NT2/D1 (cell line): ENCODE data around the gene ABCB8.
A peak's percentile ranks its signal among the peaks of the same experiment; 100 is the strongest.

Experiments
- DNase-seq: peaks from one replicate; pipeline ENCODE4 v3.0.0-alpha.2; 2011; ENCODE audit warnings: low read depth, low spot score
- H3K27me3 ChIP-seq: 2 replicates; pipeline ENCODE4 v1.6.0; 2011; ENCODE audit warnings: mild to moderate bottlenecking; ENCODE audit not compliant: insufficient read length, insufficient read depth
- H3K36me3 ChIP-seq: 2 replicates; pipeline ENCODE4 v1.6.1; 2011; ENCODE audit warnings: mild to moderate bottlenecking, low read length, mixed read lengths; ENCODE audit not compliant: insufficient read depth, insufficient read length
- H3K4me1 ChIP-seq: 2 replicates; pipeline ENCODE4 v1.5.1; 2011; ENCODE audit not compliant: insufficient read depth, insufficient read length
- H3K4me3 ChIP-seq: 2 replicates; pipeline ENCODE4 v1.5.1; 2011; ENCODE audit warnings: low read depth; ENCODE audit not compliant: insufficient read length
- H3K9ac ChIP-seq: 2 replicates; pipeline ENCODE4 v1.6.0; 2011; ENCODE audit warnings: low read depth; ENCODE audit not compliant: insufficient read length
- H3K9me3 ChIP-seq: 2 replicates; pipeline ENCODE4 v1.5.1; 2011; ENCODE audit warnings: mild to moderate bottlenecking, low read length; ENCODE audit not compliant: insufficient read depth
- SUZ12 ChIP-seq: IDR thresholded peaks from 2 replicates; pipeline ENCODE4 v1.6.1; 2011; ENCODE audit not compliant: insufficient read length, insufficient read depth; ENCODE audit errors: extremely low read depth
- YY1 ChIP-seq: IDR thresholded peaks from 2 replicates; pipeline ENCODE4 v1.6.1; 2011; ENCODE audit not compliant: insufficient read length, insufficient read depth
- ZNF274 ChIP-seq: IDR thresholded peaks from 2 replicates; pipeline ENCODE4 v1.6.1; 2011; ENCODE audit warnings: mild to moderate bottlenecking, low read depth, low read length

The ABCB8 gene

DNA sequence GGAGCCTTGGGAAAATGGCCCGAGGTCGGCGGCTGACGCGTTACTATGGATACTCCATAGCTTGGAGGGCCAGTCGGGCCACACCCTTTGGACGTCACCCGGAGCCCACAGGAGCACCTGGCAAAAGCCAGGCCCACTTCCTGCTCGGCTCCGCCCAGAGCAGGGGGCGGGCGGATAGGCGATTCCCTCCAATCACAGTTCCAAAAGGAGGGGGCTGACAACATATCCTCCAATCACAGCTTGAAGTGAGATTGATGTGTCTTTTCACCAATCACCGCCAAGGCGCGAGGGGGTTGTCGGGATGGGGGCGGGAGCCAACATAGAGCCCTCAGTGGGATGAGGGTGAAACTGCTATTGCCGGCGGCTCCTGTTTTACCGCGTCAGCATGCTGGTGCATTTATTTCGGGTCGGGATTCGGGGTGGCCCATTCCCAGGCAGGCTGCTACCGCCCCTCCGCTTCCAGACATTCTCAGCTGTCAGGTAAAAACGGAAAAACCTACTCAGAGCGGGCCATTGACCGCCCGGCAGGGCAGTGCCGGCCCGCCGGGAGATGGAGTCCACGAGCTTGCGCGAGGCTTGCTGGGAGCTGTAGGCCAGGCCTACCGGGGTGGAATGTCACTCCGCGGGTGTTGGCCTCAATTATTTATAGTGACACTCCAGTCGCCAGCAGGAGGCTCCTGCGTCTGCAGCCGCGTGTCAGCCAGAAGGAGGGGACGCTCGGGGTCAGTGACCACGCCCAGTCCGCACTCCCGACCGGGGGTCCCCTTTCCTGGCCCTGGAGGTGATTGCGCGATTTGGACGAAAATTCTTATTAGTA is at the start of gene ABCB8:
TSS of gene ABCB8 (plus strand) at position 320 of the 817 bp plus-strand sequence. CDS start at position 386, 66 bp downstream.
- no peak for TF ChIP-seq ZNF274
- TF ChIP-seq YY1, result peak; percentile 24
- Histone ChIP-seq H3K27me3 (no peaks in the 10 kb centered on the region), H3K9me3 (no peaks in the 10 kb centered on the region), H3K9ac (peak within 1 kb of the TSS; percentile 75), H3K36me3 (peaks cover 25% of the 10 kb centered on the region), H3K4me3 (peak within 1 kb of the TSS; percentile 84), H3K4me1 (peaks cover 12% of the 10 kb centered on the region)
- DNase-seq, result peak; percentile 98

DNA sequence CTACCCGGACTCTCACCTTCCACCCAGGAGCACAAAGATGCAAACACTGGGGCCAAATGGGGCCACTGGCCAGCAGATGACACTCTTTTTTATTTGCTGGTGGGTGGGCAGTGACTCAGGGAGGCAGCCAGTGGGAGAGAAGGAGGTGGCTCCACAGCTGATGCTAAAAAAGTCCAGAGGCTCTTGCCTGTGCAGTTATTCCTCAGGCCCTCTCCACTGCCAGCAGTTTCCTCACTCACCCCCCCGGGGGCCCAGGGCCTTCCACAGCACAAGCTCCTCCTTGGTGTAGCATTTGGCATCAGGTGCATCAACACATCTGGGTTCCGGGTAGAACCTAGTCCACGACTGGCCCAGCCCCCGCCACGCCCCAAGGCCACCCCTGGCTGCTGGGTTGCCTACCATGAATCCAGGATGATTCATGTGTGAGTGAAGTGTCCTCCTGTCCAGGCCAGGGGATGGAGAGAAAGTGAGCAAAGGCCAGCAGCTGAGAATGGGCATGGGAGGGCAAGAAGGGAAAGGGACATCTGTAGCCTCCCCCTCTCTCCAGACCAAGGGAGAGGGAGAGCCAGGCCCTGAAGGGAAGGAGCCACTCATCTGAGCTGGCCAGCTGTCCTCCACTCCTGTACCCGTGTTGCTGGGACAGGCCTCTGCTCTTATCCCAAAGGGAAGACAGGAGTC is 48.4 kb upstream of the ABCB8 start:
- Histone ChIP-seq H3K9me3 (no peaks in the 10 kb centered on the region), H3K4me3 (peak overlapping the region; percentile 8), H3K27me3 (peaks cover 56% of the 10 kb centered on the region), H3K9ac (no peak overlapping the region), H3K4me1 (peaks cover 20% of the 10 kb centered on the region), H3K36me3 (no peaks in the 10 kb centered on the region)
- TF ChIP-seq SUZ12 (no peak), ZNF274 (no peak), YY1 (no peak)
- DNase-seq, result no peak

DNA sequence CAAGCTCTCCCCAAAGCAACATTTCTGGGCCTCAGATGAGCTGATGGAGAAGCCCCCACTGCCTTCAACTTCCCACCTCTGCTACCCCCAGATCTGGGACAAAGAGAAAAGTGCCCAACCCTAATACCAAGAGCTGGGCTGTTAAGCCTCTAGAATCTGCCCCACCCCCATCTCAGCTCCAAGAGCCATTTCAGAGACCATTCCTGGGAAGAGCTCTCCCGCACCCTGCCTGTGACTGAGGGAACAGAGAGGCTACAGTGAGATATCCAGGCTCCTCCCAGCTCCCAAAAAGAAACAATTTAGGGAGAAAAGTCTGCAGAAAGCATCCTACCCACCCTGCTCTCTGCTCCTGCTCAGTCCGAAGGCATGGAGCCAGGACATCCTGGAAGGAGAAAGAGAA is 47.6 kb upstream of the ABCB8 start:
- no peak overlapping the region for H3K4me3 ChIP-seq
- H3K9ac ChIP-seq, result no peak overlapping the region
- peaks cover 52% of the 10 kb centered on the region for H3K27me3 ChIP-seq
- H3K4me1 ChIP-seq, result peaks cover 15% of the 10 kb centered on the region
- TF ChIP-seq SUZ12 (no peak), ZNF274 (no peak), YY1 (no peak)
- DNase-seq, result no peak
- no peaks in the 10 kb centered on the region for H3K9me3 ChIP-seq
- no peaks in the 10 kb centered on the region for H3K36me3 ChIP-seq

DNA sequence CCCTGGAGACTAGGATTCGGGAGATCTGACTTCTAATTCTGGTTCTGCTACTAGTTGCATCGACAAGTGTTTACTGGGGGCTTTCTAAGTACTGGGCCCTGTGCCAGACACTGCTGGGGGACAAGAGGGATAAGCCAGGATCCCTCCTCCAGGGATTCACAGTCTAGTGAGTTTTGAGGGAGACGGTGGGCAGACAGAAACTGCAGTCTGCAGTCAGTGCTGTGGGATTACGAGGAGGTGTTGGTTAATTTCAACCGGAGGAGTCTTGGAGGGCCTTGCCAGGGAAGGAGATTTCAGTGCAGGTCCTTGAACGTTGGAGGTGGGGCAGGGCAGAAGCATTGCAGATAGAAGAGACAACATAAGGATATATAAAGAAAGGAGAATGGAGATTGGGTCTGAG is 46.6 kb upstream of the ABCB8 start:
- Histone ChIP-seq H3K4me1 (peaks cover 16% of the 10 kb centered on the region), H3K27me3 (peaks cover 48% of the 10 kb centered on the region), H3K9me3 (no peaks in the 10 kb centered on the region), H3K4me3 (no peak overlapping the region), H3K9ac (no peak overlapping the region), H3K36me3 (no peaks in the 10 kb centered on the region)
- DNase-seq, result no peak
- no peak for TF ChIP-seq YY1
- TF ChIP-seq SUZ12, result no peak
- TF ChIP-seq ZNF274, result no peak

DNA sequence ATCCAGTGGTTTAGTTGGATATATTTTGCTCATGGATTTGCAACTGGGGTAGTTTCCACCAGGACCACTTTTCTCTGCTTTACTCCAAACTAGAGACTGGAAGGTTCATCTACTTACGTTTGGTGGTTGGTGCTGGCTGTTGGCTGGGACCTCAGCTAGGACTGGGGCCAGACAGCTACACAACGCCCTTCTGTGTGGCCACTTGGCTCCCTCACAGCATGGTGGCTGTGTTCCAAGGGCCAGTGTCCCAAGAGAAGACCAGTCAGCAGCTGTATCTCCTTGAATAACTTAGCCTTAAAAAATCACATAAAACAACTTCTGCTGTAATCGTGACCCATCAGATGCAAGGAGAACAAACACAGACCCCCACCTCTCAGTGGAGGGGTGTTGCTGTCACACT is 45.9 kb upstream of the ABCB8 start:
- Histone ChIP-seq H3K9me3 (no peaks in the 10 kb centered on the region), H3K27me3 (peaks cover 41% of the 10 kb centered on the region), H3K4me3 (no peak overlapping the region), H3K9ac (no peak overlapping the region), H3K36me3 (no peaks in the 10 kb centered on the region), H3K4me1 (peaks cover 10% of the 10 kb centered on the region)
- no peak for DNase-seq
- no peak for TF ChIP-seq SUZ12
- no peak for TF ChIP-seq YY1
- TF ChIP-seq ZNF274, result no peak

DNA sequence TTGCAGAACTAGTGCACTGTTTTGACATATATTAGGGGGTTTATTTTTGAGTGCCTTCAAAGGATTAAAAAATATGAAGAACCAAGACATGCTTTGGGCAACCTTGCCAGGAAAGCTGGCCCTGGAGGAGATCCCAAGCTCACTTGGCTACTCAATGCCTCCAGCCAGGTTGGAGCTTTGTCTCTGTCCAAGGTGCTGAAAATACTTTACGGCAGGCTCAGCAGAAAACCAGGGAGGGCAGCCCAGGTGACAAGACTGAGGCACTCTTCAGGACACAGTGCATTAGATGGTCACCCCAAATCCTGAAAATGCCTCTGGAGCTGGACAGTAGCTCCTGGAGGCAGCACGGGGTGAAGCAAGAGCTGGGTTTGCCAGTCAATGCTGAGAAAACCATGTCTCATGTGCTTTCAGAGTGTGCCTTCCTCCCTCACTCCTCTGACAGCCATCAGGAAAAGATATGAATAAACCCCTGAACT is 44.3 kb upstream of the ABCB8 start:
- Histone ChIP-seq H3K9ac (no peak overlapping the region), H3K4me3 (no peak overlapping the region), H3K36me3 (no peaks in the 10 kb centered on the region), H3K4me1 (peaks cover 10% of the 10 kb centered on the region), H3K9me3 (no peaks in the 10 kb centered on the region), H3K27me3 (peaks cover 40% of the 10 kb centered on the region)
- DNase-seq, result peak; percentile 63
- no peak for TF ChIP-seq SUZ12
- no peak for TF ChIP-seq ZNF274

DNA sequence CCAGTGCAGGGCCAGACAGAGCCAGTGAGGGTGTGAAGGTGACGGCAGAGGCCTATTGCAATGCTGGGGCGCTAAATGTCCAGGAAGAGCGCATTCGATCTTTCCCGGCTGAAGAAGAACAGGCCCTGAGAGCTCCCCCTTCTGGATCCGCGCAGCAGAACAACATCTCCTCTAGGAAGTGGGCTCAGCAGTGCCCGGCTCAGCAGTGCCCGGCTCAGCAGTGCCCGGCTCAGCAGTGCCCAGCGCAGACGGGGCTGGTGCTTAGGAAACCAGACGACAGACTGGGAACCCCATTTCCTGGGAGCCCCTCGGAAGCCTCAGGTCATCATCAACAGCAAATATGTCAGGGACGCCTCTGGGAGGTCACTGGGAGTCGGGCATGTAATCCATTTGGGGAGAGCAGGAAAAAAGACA is 42.1 kb upstream of the ABCB8 start:
- no peak for TF ChIP-seq SUZ12
- TF ChIP-seq YY1, result no peak
- no peak for TF ChIP-seq ZNF274
- H3K4me1 ChIP-seq, result peaks cover 4% of the 10 kb centered on the region
- H3K9ac ChIP-seq, result no peak overlapping the region
- no peak overlapping the region for H3K4me3 ChIP-seq
- no peak for DNase-seq
- peaks cover 15% of the 10 kb centered on the region; the same call in 1 of the 2 replicates for H3K9me3 ChIP-seq
- no peaks in the 10 kb centered on the region for H3K36me3 ChIP-seq
- peaks cover 29% of the 10 kb centered on the region for H3K27me3 ChIP-seq
